GM23338 (cell line): ENCODE measurements around the gene RHEX. TPM values are rescaled to one million over a fixed set of nuclear protein-coding genes. Genes with fewer than 3 reads are reported as not detected.

ENCODE experiments used
- ATAC-seq: fragments of 200-7000 bp; cut with Tn5 transposase; 3 replicates; pipeline ENCODE4 v1.9.1; 2020
- DNase-seq: peaks from one replicate; pipeline ENCODE4 v3.0.0-alpha.2; 2015; ENCODE audit warnings: low spot score
- H2AFZ ChIP-seq: fragments of 200-600 bp; sonication (generic); 2 replicates; pipeline ENCODE4 v1.8.0; 2016; ENCODE audit warnings: antibody characterized with exemption, mild to moderate bottlenecking, moderate library complexity
- H3F3A ChIP-seq: fragments of 200-600 bp; sonication (generic); replicated peaks from 2 replicates; pipeline ENCODE4 v1.8.0; 2017; ENCODE audit warnings: antibody characterized with exemption, mixed run types, low read depth
- H3K27ac ChIP-seq: fragments of 200-600 bp; sonication (generic); 2 replicates; pipeline ENCODE4 v1.6.1; 2016; ENCODE audit warnings: low read depth
- H3K27me3 ChIP-seq: fragments of 200-600 bp; sonication (generic); 2 replicates; pipeline ENCODE4 v1.8.0; 2016; ENCODE audit warnings: mild to moderate bottlenecking, mixed run types, moderate library complexity; ENCODE audit not compliant: insufficient read depth
- H3K36me3 ChIP-seq: fragments of 200-600 bp; sonication (generic); 2 replicates; pipeline ENCODE4 v1.8.0; 2016; ENCODE audit warnings: mild to moderate bottlenecking; ENCODE audit not compliant: insufficient read depth
- H3K4me1 ChIP-seq: fragments of 200-600 bp; sonication (generic); 2 replicates; pipeline ENCODE4 v1.8.0; 2016; ENCODE audit warnings: mild to moderate bottlenecking, moderate library complexity; ENCODE audit not compliant: insufficient read depth
- H3K4me2 ChIP-seq: fragments of 200-600 bp; sonication (generic); 2 replicates; pipeline ENCODE4 v1.7.1; 2017; ENCODE audit warnings: mixed run types
- H3K4me3 ChIP-seq: fragments of 200-600 bp; sonication (generic); 2 replicates; pipeline ENCODE4 v1.6.1; 2016; ENCODE audit warnings: mixed run types
- H3K79me2 ChIP-seq: fragments of 200-600 bp; sonication (generic); replicated peaks from 2 replicates; pipeline ENCODE4 v1.8.0; 2017; ENCODE audit warnings: mild to moderate bottlenecking; ENCODE audit not compliant: insufficient read depth
- H3K9me2 ChIP-seq: fragments of 200-600 bp; sonication (generic); 2 replicates; pipeline ENCODE4 v1.8.0; 2017; ENCODE audit not compliant: insufficient read depth
- H4K20me1 ChIP-seq: fragments of 200-600 bp; sonication (generic); replicated peaks from 2 replicates; pipeline ENCODE4 v1.8.0; 2017; ENCODE audit warnings: mild to moderate bottlenecking; ENCODE audit not compliant: insufficient read depth
- H3K27ac Mint-ChIP-seq: 2 replicates; pipeline ENCODE4 v1.8.0; 2020; ENCODE audit warnings: inconsistent platforms, mild to moderate bottlenecking, moderate library complexity, mixed read lengths
- H3K27me3 Mint-ChIP-seq: 3 replicates; pipeline ENCODE4 v1.8.0; 2022; ENCODE audit warnings: low read depth, mild to moderate bottlenecking, moderate library complexity, mixed read lengths, inconsistent platforms; ENCODE audit not compliant: insufficient read depth, poor library complexity
- H3K36me3 Mint-ChIP-seq: 3 replicates; pipeline ENCODE4 v1.8.0; 2021; ENCODE audit warnings: low read depth, mild to moderate bottlenecking, inconsistent platforms, moderate library complexity, mixed read lengths
- H3K4me1 Mint-ChIP-seq: 3 replicates; pipeline ENCODE4 v1.8.0; 2020; ENCODE audit warnings: mild to moderate bottlenecking, inconsistent platforms, mixed read lengths
- H3K4me3 Mint-ChIP-seq: 3 replicates; pipeline ENCODE4 v1.8.0; 2021; ENCODE audit warnings: moderate library complexity, mild to moderate bottlenecking, inconsistent platforms, mixed read lengths
- H3K9me3 Mint-ChIP-seq: 3 replicates; pipeline ENCODE4 v1.8.0; 2020; ENCODE audit warnings: moderate library complexity, mild to moderate bottlenecking, inconsistent platforms, mixed read lengths
- CTCF ChIP-seq, 2 experiments: fragments of 200-600 bp in 1 of 2; sonication (generic) in 1 of 2; conservative IDR thresholded peaks; 2 replicates each; pipeline versions ENCODE4 v1.5.1 to v1.6.1; 2016 to 2017; ENCODE audit warnings: antibody characterized with exemption in 2 of 2, low read depth in 2 of 2, mild to moderate bottlenecking in 2 of 2, moderate library complexity in 1 of 2
- ETS1 ChIP-seq: IDR thresholded peaks from 2 replicates; pipeline ENCODE4 v1.6.1; 2016; ENCODE audit warnings: antibody characterized with exemption
- EZH2phosphoT487 ChIP-seq: fragments of 200-600 bp; sonication (generic); IDR thresholded peaks from one replicate; pipeline ENCODE4 v1.8.1; 2018; ENCODE audit warnings: antibody characterized with exemption; ENCODE audit not compliant: unreplicated experiment
- NANOG ChIP-seq: IDR thresholded peaks from 2 replicates; pipeline ENCODE4 v1.6.1; 2016; ENCODE audit warnings: antibody characterized with exemption, borderline replicate concordance
- STAT1 ChIP-seq: IDR thresholded peaks from one replicate; pipeline ENCODE4 v1.6.1; 2016; ENCODE audit warnings: antibody characterized with exemption; ENCODE audit not compliant: unreplicated experiment
- ZNF331 ChIP-seq: fragments of 250-450 bp; sonication (Bioruptor Pico); IDR thresholded peaks from 2 replicates; pipeline ENCODE4 v1.5.0; 2020; ENCODE audit warnings: low read depth, mild to moderate bottlenecking, moderate library complexity
- ZNF462 ChIP-seq: fragments of 250-450 bp; sonication (Bioruptor Pico); IDR thresholded peaks from 2 replicates; pipeline ENCODE4 v1.5.0; 2020; ENCODE audit warnings: mild to moderate bottlenecking, moderate library complexity
- polyA plus RNA-seq: library from polyadenylated mRNA; unstranded; fragments of >200 nt; fragmentation: Nextera tagmentation; extraction: Ambion mirVana; gene quantifications from 2 replicates; pipeline ENCODE4 v1.2.1, GENCODE V29; 2016
- total RNA-seq: library from RNA; depleted of rRNA; stranded (reverse); fragments of >200 nt; shearing (Covaris generic); gene quantifications from 2 replicates; pipeline ENCODE4 v1.2.3, GENCODE V29; 2014

Gene RHEX
- total and polyA plus RNA-seq, 2 experiments from 2014 or later = not detected

- TF ChIP-seq ZNF462 (CRISPR knock-in tag) = no peak
- no peak for TF ChIP-seq STAT1
- TF ChIP-seq ZNF331 (CRISPR knock-in tag) = no peak
- no peak for TF ChIP-seq CTCF (conservative IDR thresholded peaks at IDR 0.05; ENCODE audit: low read depth in 2 of 2)
- TF ChIP-seq EZH2phosphoT487 = no peak
- TF ChIP-seq ETS1 = no peak
- TF ChIP-seq NANOG = no peak
- H3K27ac Mint-ChIP-seq = no peak overlapping the region
- Histone ChIP-seq H3K4me3 (no peak overlapping the region), H3K27me3 (no peaks in the 10 kb centered on the region), H3K79me2 (no peaks in the 10 kb centered on the region), H3K36me3 (no peaks in the 10 kb centered on the region), H3K4me2 (no peak overlapping the region), H3K9me2 (no peaks in the 10 kb centered on the region), H3K4me1 (peaks cover 19% of the 10 kb centered on the region), H4K20me1 (no peaks in the 10 kb centered on the region), H2AFZ (peak overlapping the region; percentile 61; the same call in 1 of the 2 replicates), H3F3A (no peaks in the 10 kb centered on the region), H3K27ac (no peak overlapping the region)
- H3K4me3 Mint-ChIP-seq = no peak overlapping the region
- DNase-seq (peak; percentile 17), ATAC-seq (no peak)
- H3K4me1 Mint-ChIP-seq = peaks cover 28% of the 10 kb centered on the region
- H3K27me3 Mint-ChIP-seq = peaks cover 11% of the 10 kb centered on the region
- H3K36me3 Mint-ChIP-seq = no peaks in the 10 kb centered on the region
- no peaks in the 10 kb centered on the region for H3K9me3 Mint-ChIP-seq
These were observed 13.7 kb upstream of the RHEX start for GRCh38 chr1:206039046-206039973.
